GM23338 (cell line): ENCODE measurements around the gene DHRS2. TPM values are rescaled to one million over a fixed set of nuclear protein-coding genes. Genes with fewer than 3 reads are reported as not detected.

Experiments used
- ATAC-seq: fragments of 200-7000 bp; cut with Tn5 transposase; 3 replicates; pipeline ENCODE4 v1.9.1; 2020
- DNase-seq: peaks from one replicate; pipeline ENCODE4 v3.0.0-alpha.2; 2015; ENCODE audit warnings: low spot score
- H2AFZ ChIP-seq: fragments of 200-600 bp; sonication (generic); 2 replicates; pipeline ENCODE4 v1.8.0; 2016; ENCODE audit warnings: antibody characterized with exemption, mild to moderate bottlenecking, moderate library complexity
- H3F3A ChIP-seq: fragments of 200-600 bp; sonication (generic); replicated peaks from 2 replicates; pipeline ENCODE4 v1.8.0; 2017; ENCODE audit warnings: antibody characterized with exemption, mixed run types, low read depth
- H3K27ac ChIP-seq: fragments of 200-600 bp; sonication (generic); 2 replicates; pipeline ENCODE4 v1.6.1; 2016; ENCODE audit warnings: low read depth
- H3K27me3 ChIP-seq: fragments of 200-600 bp; sonication (generic); 2 replicates; pipeline ENCODE4 v1.8.0; 2016; ENCODE audit warnings: mild to moderate bottlenecking, mixed run types, moderate library complexity; ENCODE audit not compliant: insufficient read depth
- H3K36me3 ChIP-seq: fragments of 200-600 bp; sonication (generic); 2 replicates; pipeline ENCODE4 v1.8.0; 2016; ENCODE audit warnings: mild to moderate bottlenecking; ENCODE audit not compliant: insufficient read depth
- H3K4me1 ChIP-seq: fragments of 200-600 bp; sonication (generic); 2 replicates; pipeline ENCODE4 v1.8.0; 2016; ENCODE audit warnings: mild to moderate bottlenecking, moderate library complexity; ENCODE audit not compliant: insufficient read depth
- H3K4me2 ChIP-seq: fragments of 200-600 bp; sonication (generic); 2 replicates; pipeline ENCODE4 v1.7.1; 2017; ENCODE audit warnings: mixed run types
- H3K4me3 ChIP-seq: fragments of 200-600 bp; sonication (generic); 2 replicates; pipeline ENCODE4 v1.6.1; 2016; ENCODE audit warnings: mixed run types
- H3K79me2 ChIP-seq: fragments of 200-600 bp; sonication (generic); replicated peaks from 2 replicates; pipeline ENCODE4 v1.8.0; 2017; ENCODE audit warnings: mild to moderate bottlenecking; ENCODE audit not compliant: insufficient read depth
- H3K9me2 ChIP-seq: fragments of 200-600 bp; sonication (generic); 2 replicates; pipeline ENCODE4 v1.8.0; 2017; ENCODE audit not compliant: insufficient read depth
- H4K20me1 ChIP-seq: fragments of 200-600 bp; sonication (generic); replicated peaks from 2 replicates; pipeline ENCODE4 v1.8.0; 2017; ENCODE audit warnings: mild to moderate bottlenecking; ENCODE audit not compliant: insufficient read depth
- H3K27ac Mint-ChIP-seq: 2 replicates; pipeline ENCODE4 v1.8.0; 2020; ENCODE audit warnings: inconsistent platforms, mild to moderate bottlenecking, moderate library complexity, mixed read lengths
- H3K27me3 Mint-ChIP-seq: 3 replicates; pipeline ENCODE4 v1.8.0; 2022; ENCODE audit warnings: low read depth, mild to moderate bottlenecking, moderate library complexity, mixed read lengths, inconsistent platforms; ENCODE audit not compliant: insufficient read depth, poor library complexity
- H3K36me3 Mint-ChIP-seq: 3 replicates; pipeline ENCODE4 v1.8.0; 2021; ENCODE audit warnings: low read depth, mild to moderate bottlenecking, inconsistent platforms, moderate library complexity, mixed read lengths
- H3K4me1 Mint-ChIP-seq: 3 replicates; pipeline ENCODE4 v1.8.0; 2020; ENCODE audit warnings: mild to moderate bottlenecking, inconsistent platforms, mixed read lengths
- H3K4me3 Mint-ChIP-seq: 3 replicates; pipeline ENCODE4 v1.8.0; 2021; ENCODE audit warnings: moderate library complexity, mild to moderate bottlenecking, inconsistent platforms, mixed read lengths
- H3K9me3 Mint-ChIP-seq: 3 replicates; pipeline ENCODE4 v1.8.0; 2020; ENCODE audit warnings: moderate library complexity, mild to moderate bottlenecking, inconsistent platforms, mixed read lengths
- CREB1 ChIP-seq: fragments of 250-450 bp; sonication (Bioruptor Pico); IDR thresholded peaks from 2 replicates; pipeline ENCODE4 v1.5.0; 2020; ENCODE audit warnings: low read depth, mild to moderate bottlenecking, moderate library complexity
- CTCF ChIP-seq, 2 experiments: fragments of 200-600 bp in 1 of 2; sonication (generic) in 1 of 2; conservative IDR thresholded peaks; 2 replicates each; pipeline versions ENCODE4 v1.5.1 to v1.6.1; 2016 to 2017; ENCODE audit warnings: antibody characterized with exemption in 2 of 2, low read depth in 2 of 2, mild to moderate bottlenecking in 2 of 2, moderate library complexity in 1 of 2
- ETS1 ChIP-seq: IDR thresholded peaks from 2 replicates; pipeline ENCODE4 v1.6.1; 2016; ENCODE audit warnings: antibody characterized with exemption
- EZH2 ChIP-seq: fragments of 200-600 bp; sonication (generic); IDR thresholded peaks from one replicate; pipeline ENCODE4 v1.8.0; 2017; ENCODE audit warnings: antibody characterized with exemption, mild to moderate bottlenecking, low read depth; ENCODE audit not compliant: unreplicated experiment
- EZH2phosphoT487 ChIP-seq: fragments of 200-600 bp; sonication (generic); IDR thresholded peaks from one replicate; pipeline ENCODE4 v1.8.1; 2018; ENCODE audit warnings: antibody characterized with exemption; ENCODE audit not compliant: unreplicated experiment
- JUNB ChIP-seq: IDR thresholded peaks from one replicate; pipeline ENCODE4 v1.6.1; 2016; ENCODE audit warnings: antibody characterized with exemption; ENCODE audit not compliant: unreplicated experiment
- NANOG ChIP-seq: IDR thresholded peaks from 2 replicates; pipeline ENCODE4 v1.6.1; 2016; ENCODE audit warnings: antibody characterized with exemption, borderline replicate concordance
- POLR2AphosphoS5 ChIP-seq: IDR thresholded peaks from 2 replicates; pipeline ENCODE4 v1.6.1; 2016; ENCODE audit warnings: antibody characterized with exemption, low read depth
- REST ChIP-seq: IDR thresholded peaks from one replicate; pipeline ENCODE4 v1.6.1; 2018; ENCODE audit warnings: antibody characterized with exemption; ENCODE audit not compliant: unreplicated experiment
- STAT1 ChIP-seq: IDR thresholded peaks from one replicate; pipeline ENCODE4 v1.6.1; 2016; ENCODE audit warnings: antibody characterized with exemption; ENCODE audit not compliant: unreplicated experiment
- ZNF114 ChIP-seq: fragments of 250-450 bp; sonication (Bioruptor Pico); IDR thresholded peaks from 2 replicates; pipeline ENCODE4 v1.5.0; 2020; ENCODE audit warnings: mild to moderate bottlenecking, moderate library complexity
- ZNF331 ChIP-seq: fragments of 250-450 bp; sonication (Bioruptor Pico); IDR thresholded peaks from 2 replicates; pipeline ENCODE4 v1.5.0; 2020; ENCODE audit warnings: low read depth, mild to moderate bottlenecking, moderate library complexity
- polyA plus RNA-seq: library from polyadenylated mRNA; unstranded; fragments of >200 nt; fragmentation: Nextera tagmentation; extraction: Ambion mirVana; gene quantifications from 2 replicates; pipeline ENCODE4 v1.2.1, GENCODE V29; 2016
- total RNA-seq: library from RNA; depleted of rRNA; stranded (reverse); fragments of >200 nt; shearing (Covaris generic); gene quantifications from 2 replicates; pipeline ENCODE4 v1.2.3, GENCODE V29; 2014
- TF ChIP-seq, protein P1 (sequence below): fragments of 250-450 bp; sonication (Bioruptor Pico); IDR thresholded peaks from 2 replicates; pipeline ENCODE4 v1.5.0; 2020; ENCODE audit warnings: mild to moderate bottlenecking, moderate library complexity

DHRS2 gene
- total and polyA plus RNA-seq, 2 experiments from 2014 or later: 0.42 to 0.48 TPM

DNA sequence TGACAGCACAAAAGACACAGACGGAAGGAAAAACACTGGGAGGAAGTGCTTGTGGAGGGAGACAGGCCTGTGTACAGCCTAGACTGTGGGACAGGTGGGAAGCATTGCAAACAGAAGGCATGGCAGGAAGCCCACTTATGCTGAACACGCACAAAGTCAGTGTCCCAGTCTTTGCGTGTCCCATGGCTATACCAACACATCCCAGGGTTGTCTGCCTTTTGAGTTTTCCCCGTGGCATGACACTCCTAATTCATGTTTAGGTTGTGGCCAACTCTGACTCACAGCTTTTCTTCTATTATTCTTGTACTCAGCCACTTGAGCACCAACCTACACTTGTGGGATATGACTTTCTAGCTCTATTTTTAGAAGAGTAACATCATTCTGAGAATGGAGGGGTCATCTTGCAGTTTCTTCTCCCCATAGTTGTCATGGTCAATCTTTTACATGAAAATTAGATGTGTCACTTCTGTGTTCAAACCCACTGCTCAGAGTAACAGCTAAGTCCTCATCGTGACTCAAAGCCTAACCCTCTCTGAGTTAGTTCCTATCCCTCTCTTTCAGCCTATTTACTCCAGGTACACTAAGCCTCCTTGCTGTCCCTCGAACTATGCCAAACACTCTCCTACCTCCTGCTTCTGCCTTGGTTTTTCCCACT is 30.1 kb upstream of the DHRS2 start:
- H3K9me2 ChIP-seq: peaks cover 11% of the 10 kb centered on the region; the same call in 1 of the 2 replicates
- no peak overlapping the region for H3K27ac ChIP-seq
- H3F3A ChIP-seq: no peaks in the 10 kb centered on the region
- H3K4me1 ChIP-seq: no peaks in the 10 kb centered on the region
- no peaks in the 10 kb centered on the region for H3K79me2 ChIP-seq
- DNase-seq: no peak
- Mint-ChIP-seq H3K27me3 (peaks cover 6% of the 10 kb centered on the region), H3K4me1 (no peaks in the 10 kb centered on the region; the same call in 2 of the 3 replicates), H3K9me3 (peaks cover 8% of the 10 kb centered on the region; the same call in 2 of the 3 replicates), H3K4me3 (no peak overlapping the region), H3K27ac (no peak overlapping the region), H3K36me3 (no peaks in the 10 kb centered on the region; the same call in 2 of the 3 replicates)
- no peak overlapping the region for H2AFZ ChIP-seq
- H3K4me2 ChIP-seq: no peak overlapping the region
- H3K27me3 ChIP-seq: no peaks in the 10 kb centered on the region
- TF ChIP-seq ETS1 (no peak), ZNF114 (CRISPR knock-in tag) (no peak), CREB1 (CRISPR knock-in tag) (no peak), EZH2phosphoT487 (no peak), EZH2 (no peak), CTCF (conservative IDR thresholded peaks at IDR 0.05; ENCODE audit: low read depth in 2 of 2) (no peak), JUNB (no peak), POLR2AphosphoS5 (no peak), STAT1 (no peak), REST (no peak), ZNF331 (no peak), NANOG (no peak)
- TF ChIP-seq, protein P1, sequence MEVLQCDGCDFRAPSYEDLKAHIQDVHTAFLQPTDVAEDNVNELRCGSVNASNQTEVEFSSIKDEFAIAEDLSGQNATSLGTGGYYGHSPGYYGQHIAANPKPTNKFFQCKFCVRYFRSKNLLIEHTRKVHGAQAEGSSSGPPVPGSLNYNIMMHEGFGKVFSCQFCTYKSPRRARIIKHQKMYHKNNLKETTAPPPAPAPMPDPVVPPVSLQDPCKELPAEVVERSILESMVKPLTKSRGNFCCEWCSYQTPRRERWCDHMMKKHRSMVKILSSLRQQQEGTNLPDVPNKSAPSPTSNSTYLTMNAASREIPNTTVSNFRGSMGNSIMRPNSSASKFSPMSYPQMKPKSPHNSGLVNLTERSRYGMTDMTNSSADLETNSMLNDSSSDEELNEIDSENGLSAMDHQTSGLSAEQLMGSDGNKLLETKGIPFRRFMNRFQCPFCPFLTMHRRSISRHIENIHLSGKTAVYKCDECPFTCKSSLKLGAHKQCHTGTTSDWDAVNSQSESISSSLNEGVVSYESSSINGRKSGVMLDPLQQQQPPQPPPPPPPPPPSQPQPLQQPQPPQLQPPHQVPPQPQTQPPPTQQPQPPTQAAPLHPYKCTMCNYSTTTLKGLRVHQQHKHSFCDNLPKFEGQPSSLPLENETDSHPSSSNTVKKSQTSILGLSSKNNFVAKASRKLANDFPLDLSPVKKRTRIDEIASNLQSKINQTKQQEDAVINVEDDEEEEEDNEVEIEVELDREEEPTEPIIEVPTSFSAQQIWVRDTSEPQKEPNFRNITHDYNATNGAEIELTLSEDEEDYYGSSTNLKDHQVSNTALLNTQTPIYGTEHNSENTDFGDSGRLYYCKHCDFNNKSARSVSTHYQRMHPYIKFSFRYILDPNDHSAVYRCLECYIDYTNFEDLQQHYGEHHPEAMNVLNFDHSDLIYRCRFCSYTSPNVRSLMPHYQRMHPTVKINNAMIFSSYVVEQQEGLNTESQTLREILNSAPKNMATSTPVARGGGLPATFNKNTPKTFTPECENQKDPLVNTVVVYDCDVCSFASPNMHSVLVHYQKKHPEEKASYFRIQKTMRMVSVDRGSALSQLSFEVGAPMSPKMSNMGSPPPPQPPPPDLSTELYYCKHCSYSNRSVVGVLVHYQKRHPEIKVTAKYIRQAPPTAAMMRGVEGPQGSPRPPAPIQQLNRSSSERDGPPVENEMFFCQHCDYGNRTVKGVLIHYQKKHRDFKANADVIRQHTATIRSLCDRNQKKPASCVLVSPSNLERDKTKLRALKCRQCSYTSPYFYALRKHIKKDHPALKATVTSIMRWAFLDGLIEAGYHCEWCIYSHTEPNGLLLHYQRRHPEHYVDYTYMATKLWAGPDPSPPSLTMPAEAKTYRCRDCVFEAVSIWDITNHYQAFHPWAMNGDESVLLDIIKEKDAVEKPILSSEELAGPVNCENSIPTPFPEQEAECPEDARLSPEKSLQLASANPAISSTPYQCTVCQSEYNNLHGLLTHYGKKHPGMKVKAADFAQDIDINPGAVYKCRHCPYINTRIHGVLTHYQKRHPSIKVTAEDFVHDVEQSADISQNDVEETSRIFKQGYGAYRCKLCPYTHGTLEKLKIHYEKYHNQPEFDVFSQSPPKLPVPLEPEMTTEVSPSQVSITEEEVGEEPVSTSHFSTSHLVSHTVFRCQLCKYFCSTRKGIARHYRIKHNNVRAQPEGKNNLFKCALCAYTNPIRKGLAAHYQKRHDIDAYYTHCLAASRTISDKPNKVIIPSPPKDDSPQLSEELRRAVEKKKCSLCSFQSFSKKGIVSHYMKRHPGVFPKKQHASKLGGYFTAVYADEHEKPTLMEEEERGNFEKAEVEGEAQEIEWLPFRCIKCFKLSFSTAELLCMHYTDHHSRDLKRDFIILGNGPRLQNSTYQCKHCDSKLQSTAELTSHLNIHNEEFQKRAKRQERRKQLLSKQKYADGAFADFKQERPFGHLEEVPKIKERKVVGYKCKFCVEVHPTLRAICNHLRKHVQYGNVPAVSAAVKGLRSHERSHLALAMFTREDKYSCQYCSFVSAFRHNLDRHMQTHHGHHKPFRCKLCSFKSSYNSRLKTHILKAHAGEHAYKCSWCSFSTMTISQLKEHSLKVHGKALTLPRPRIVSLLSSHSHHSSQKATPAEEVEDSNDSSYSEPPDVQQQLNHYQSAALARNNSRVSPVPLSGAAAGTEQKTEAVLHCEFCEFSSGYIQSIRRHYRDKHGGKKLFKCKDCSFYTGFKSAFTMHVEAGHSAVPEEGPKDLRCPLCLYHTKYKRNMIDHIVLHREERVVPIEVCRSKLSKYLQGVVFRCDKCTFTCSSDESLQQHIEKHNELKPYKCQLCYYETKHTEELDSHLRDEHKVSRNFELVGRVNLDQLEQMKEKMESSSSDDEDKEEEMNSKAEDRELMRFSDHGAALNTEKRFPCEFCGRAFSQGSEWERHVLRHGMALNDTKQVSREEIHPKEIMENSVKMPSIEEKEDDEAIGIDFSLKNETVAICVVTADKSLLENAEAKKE: no peak
- no peak for ATAC-seq
- no peaks in the 10 kb centered on the region for H4K20me1 ChIP-seq
- H3K36me3 ChIP-seq: no peaks in the 10 kb centered on the region
- no peak overlapping the region for H3K4me3 ChIP-seq
